A673 (cell line): ENCODE data around the gene OR8B8. TPM values are rescaled to one million over a fixed set of nuclear protein-coding genes. Genes with fewer than 3 reads are reported as not detected.

Experiments used
- BruUV-seq: library from RNA; stranded (reverse); fragments of 400-500 nt; replicated peaks from 2 replicates; lab custom pipeline; 2021; lab: Mats Ljungman, UMichigan
- CTCF ChIA-PET: fragments of 300-600 bp; sonication (Branson Sonifier 250); formaldehyde crosslinking; loops from one replicate; lab custom pipeline; 2022; ENCODE audit warnings: antibody characterized with exemption; lab: Charles Lee
- POLR2A ChIA-PET: fragments of 300-600 bp; sonication (Branson Sonifier 250); formaldehyde crosslinking; loops from one replicate; lab custom pipeline; 2022; ENCODE audit warnings: antibody characterized with exemption; ENCODE audit not compliant: low non-redundant PET; lab: Charles Lee
- DNase-seq: peaks from one replicate; pipeline ENCODE4 v3.0.0-alpha.2; 2015; ENCODE audit warnings: low spot score
- H3K27ac ChIP-seq: fragments of 200-600 bp; sonication (generic); 2 replicates; pipeline ENCODE4 v1.5.1; 2016; ENCODE audit warnings: mixed run types, low read depth, mild to moderate bottlenecking, mixed read lengths, antibody characterized with exemption, low read length; ENCODE audit not compliant: poor library complexity, severe bottlenecking
- H3K27me3 ChIP-seq: fragments of 200-600 bp; sonication (generic); replicated peaks from 2 replicates; pipeline ENCODE4 v1.6.1; 2017; ENCODE audit warnings: mixed run types, low read depth, mild to moderate bottlenecking, mixed read lengths, antibody characterized with exemption, low read length; ENCODE audit not compliant: insufficient read depth, poor library complexity
- H3K36me3 ChIP-seq: fragments of 200-600 bp; sonication (generic); 2 replicates; pipeline ENCODE4 v1.6.1; 2016; ENCODE audit warnings: mixed run types, mild to moderate bottlenecking, mixed read lengths, antibody characterized with exemption, low read length; ENCODE audit not compliant: insufficient read depth, poor library complexity, severe bottlenecking
- H3K4me1 ChIP-seq: fragments of 200-600 bp; sonication (generic); 2 replicates; pipeline ENCODE4 v1.6.1; 2017; ENCODE audit warnings: mixed run types, mild to moderate bottlenecking, mixed read lengths, antibody characterized with exemption, low read length; ENCODE audit not compliant: insufficient read depth, poor library complexity, severe bottlenecking
- H3K4me3 ChIP-seq: fragments of 200-600 bp; sonication (generic); 2 replicates; pipeline ENCODE4 v1.5.1; 2016; ENCODE audit warnings: low read depth, mixed run types, mild to moderate bottlenecking, mixed read lengths, low read length; ENCODE audit not compliant: poor library complexity, severe bottlenecking
- H3K9me3 ChIP-seq: fragments of 200-600 bp; sonication (generic); 2 replicates; pipeline ENCODE4 v1.6.1; 2016; ENCODE audit warnings: mixed run types, low read depth, mild to moderate bottlenecking, mixed read lengths, antibody characterized with exemption, low read length; ENCODE audit not compliant: poor library complexity, severe bottlenecking
- EZH2 ChIP-seq: fragments of 200-600 bp; sonication (generic); IDR thresholded peaks from 2 replicates; pipeline ENCODE4 v1.6.1; 2017; ENCODE audit warnings: borderline replicate concordance, low read depth, mild to moderate bottlenecking, mixed read lengths, antibody characterized with exemption, low read length; ENCODE audit not compliant: poor library complexity, severe bottlenecking
- intact Hi-C: fragments of 100-400 bp; cut with micrococcal nuclease; formaldehyde crosslinking; loops from one replicate; pipeline ENCODE4 v1.10.0; 2022; ENCODE audit not compliant: unreplicated experiment
- total RNA-seq: library from RNA; stranded (reverse); gene quantifications from 2 replicates; pipeline ENCODE4 v1.2.3, GENCODE V29; 2021
- TF ChIP-seq, protein P1 (sequence below): fragments of 300-800, 200-600 bp; sonication (generic); conservative IDR thresholded peaks from 2 replicates; pipeline ENCODE4 v1.5.1; 2017; ENCODE audit warnings: low read depth, mild to moderate bottlenecking, antibody characterized with exemption, low read length, moderate library complexity, mixed read lengths

The OR8B8 gene
- total RNA-seq, 1 experiment from 2014 or later = not detected

DNA sequence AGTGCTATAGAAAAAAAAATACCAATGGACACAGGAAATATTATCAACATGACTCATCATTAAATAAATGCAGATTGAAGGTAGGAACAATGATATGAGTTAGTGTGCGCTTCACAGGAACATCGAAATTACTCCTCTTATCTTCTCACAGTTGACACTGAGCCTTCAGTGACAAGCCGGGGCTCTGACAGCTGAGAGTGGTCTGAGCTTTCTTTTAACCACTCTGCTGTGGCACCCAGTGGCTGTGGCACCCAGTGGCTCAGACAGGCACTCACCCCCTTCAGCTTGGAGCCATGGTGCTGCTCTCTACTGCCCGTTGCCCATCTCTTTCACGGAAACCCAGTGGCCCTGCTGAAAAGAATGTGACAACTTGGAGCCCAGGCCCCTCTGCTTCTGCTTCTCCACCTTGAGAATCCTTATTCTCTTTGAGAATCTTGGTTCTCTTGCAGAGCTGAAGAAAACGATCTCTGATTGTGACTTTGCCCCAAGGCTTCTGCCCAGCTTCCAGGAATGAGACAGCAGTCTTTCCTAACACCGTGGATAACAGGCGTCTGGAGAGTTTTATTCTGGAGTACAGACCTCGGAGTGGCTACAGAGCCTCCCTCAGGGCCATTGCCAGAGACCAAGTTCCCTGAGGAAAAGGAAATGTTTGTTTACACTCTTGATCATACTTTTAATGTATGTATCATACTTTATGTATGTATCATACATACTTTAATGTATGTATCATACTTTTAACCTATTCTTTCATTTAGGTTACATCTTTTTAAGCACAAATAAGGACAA, 37.1 kb upstream of the OR8B8 start:
- Histone ChIP-seq H3K27ac (peak overlapping the region; percentile 79), H3K36me3 (no peaks in the 10 kb centered on the region), H3K4me3 (peak overlapping the region; percentile 37), H3K27me3 (no peaks in the 10 kb centered on the region), H3K9me3 (no peaks in the 10 kb centered on the region), H3K4me1 (peaks cover 24% of the 10 kb centered on the region)
- peak; percentile 82 for DNase-seq
- intact Hi-C loops = no loop called here
- BruUV-seq = TSS peak; percentile 78
- ChIA-PET POLR2A (no interaction called here), CTCF (interaction anchor here (0.6 to 0.7 kb wide), 2 partner anchors 32 to 40 kb away, joined by 3 to 4 read pairs; no protein-coding TSS in a partner anchor)
- TF ChIP-seq EZH2 = no peak
- TF ChIP-seq, protein P1, sequence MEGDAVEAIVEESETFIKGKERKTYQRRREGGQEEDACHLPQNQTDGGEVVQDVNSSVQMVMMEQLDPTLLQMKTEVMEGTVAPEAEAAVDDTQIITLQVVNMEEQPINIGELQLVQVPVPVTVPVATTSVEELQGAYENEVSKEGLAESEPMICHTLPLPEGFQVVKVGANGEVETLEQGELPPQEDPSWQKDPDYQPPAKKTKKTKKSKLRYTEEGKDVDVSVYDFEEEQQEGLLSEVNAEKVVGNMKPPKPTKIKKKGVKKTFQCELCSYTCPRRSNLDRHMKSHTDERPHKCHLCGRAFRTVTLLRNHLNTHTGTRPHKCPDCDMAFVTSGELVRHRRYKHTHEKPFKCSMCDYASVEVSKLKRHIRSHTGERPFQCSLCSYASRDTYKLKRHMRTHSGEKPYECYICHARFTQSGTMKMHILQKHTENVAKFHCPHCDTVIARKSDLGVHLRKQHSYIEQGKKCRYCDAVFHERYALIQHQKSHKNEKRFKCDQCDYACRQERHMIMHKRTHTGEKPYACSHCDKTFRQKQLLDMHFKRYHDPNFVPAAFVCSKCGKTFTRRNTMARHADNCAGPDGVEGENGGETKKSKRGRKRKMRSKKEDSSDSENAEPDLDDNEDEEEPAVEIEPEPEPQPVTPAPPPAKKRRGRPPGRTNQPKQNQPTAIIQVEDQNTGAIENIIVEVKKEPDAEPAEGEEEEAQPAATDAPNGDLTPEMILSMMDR = 0 out of 2 replicates have a peak, but pooled peaks have one; percentile 9

DNA sequence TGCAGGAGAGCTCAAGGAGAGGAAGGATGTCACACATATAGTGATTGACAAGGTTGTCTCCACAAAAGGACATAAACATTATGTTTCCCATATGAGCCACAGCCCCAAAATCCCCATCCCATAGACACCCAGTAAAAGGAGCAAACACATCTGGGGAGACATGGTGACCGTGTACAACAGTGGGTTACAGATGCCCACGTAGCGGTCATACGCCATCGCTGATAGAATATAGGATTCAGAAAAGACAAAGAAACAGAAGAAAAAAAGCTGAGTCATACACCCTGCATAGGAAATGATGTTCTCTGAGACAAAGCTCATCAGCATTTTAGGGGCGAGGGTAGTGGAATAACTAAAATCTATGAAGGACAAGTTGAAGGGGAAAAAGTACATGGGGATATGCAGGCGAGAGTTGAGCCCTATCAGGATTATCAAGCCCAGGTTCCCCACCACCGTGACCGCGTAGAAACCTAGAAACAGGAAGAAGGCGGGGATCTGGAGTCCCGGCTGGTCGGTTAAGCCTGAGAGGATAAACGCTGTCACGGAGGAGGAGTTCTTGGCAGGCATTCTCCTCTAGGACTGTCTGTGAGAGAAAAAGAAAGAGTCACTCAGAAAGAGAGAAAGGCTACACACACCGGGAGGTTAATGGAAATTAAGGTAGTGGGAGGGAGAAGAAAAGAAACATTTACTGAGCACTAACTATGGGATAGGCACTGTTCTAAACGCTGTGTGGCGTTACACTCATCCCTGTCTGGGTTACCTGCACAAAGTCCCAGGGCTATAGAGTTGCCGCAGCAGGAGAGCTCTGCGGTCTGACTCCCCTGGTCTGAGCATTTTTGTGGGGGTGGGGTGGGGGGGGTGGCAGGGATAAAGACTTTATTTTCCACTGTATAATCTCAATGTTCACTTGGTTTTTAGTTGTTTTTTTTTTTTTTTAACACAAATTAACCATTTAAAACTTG, 36.1 kb upstream of the OR8B8 start:
- Histone ChIP-seq H3K36me3 (no peaks in the 10 kb centered on the region), H3K4me1 (peaks cover 32% of the 10 kb centered on the region), H3K4me3 (peak overlapping the region; percentile 37), H3K9me3 (no peaks in the 10 kb centered on the region), H3K27ac (peak overlapping the region; percentile 79), H3K27me3 (no peaks in the 10 kb centered on the region)
- POLR2A ChIA-PET = no interaction called here
- no peak for TF ChIP-seq EZH2
- TF ChIP-seq, protein P1 = no peak
- peak; percentile 96 for DNase-seq
- intact Hi-C loops = no loop called here
- CTCF ChIA-PET = interaction anchor here (0.6 to 1.0 kb wide), 5 partner anchors 8 to 395 kb away, joined by 3 to 6 read pairs (median 3); no protein-coding TSS in a partner anchor
- BruUV-seq = TSS peak; percentile 96

DNA sequence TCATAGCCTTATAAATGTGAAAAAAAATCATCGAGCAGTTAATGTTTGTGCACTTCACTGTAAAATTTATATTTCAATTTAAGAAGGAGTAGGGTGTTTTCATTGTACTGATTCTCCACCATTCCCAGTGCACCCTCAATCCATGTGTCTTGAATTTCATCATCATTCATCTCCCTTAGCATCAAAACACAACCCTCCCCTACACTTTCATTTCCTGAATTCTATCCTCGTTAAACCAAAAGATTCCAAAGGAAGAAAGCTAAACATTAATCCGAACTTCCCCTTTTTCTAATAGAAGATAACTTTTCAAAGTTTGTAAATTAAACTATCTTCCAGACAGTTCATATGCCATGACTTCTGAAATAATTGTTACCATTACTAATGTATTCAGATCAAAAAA, 34.1 kb upstream of the OR8B8 start:
- no peaks in the 10 kb centered on the region for H3K9me3 ChIP-seq
- H3K36me3 ChIP-seq = no peaks in the 10 kb centered on the region
- no peaks in the 10 kb centered on the region for H3K27me3 ChIP-seq
- no peak for DNase-seq
- TF ChIP-seq, protein P1 = no peak
- no peak for TF ChIP-seq EZH2
- H3K27ac ChIP-seq = no peak overlapping the region
- ChIA-PET CTCF (no interaction called here), POLR2A (no interaction called here)
- intact Hi-C loops = no loop called here
- BruUV-seq = no TSS peak
- H3K4me3 ChIP-seq = no peak overlapping the region
- H3K4me1 ChIP-seq = peaks cover 36% of the 10 kb centered on the region
